ENCODE data around the gene GHRHR. TPM values are rescaled to one million over a fixed set of nuclear protein-coding genes. Genes with fewer than 3 reads are reported as not detected.

GHRHR gene
- polyA plus RNA-seq, 1 donor from 2014 or later = not detected

- no peaks in the 10 kb centered on the region for H3K9me2 ChIP-seq (ENCODE audit: insufficient read depth, low read length)
- H3K4me2 ChIP-seq (ENCODE audit: low read length) = no peak overlapping the region
- no peak for TF ChIP-seq CTCF (IDR thresholded peaks at IDR 0.05; ENCODE audit: poor library complexity, severe bottlenecking)
- TF ChIP-seq POLR2AphosphoS5 (IDR thresholded peaks at IDR 0.05) = no peak
- TF ChIP-seq MXI1 (conservative IDR thresholded peaks at IDR 0.05; ENCODE audit: poor library complexity, severe bottlenecking) = no peak
- TF ChIP-seq TAF1 (IDR thresholded peaks at IDR 0.05; ENCODE audit: low read depth) = no peak
- TF ChIP-seq REST (IDR thresholded peaks at IDR 0.05; ENCODE audit: borderline replicate concordance) = no peak
- H4K20me1 ChIP-seq (ENCODE audit: insufficient read depth) = no peaks in the 10 kb centered on the region
- H3K9me3 ChIP-seq (ENCODE audit: low read length) = no peaks in the 10 kb centered on the region
- H3F3A ChIP-seq (ENCODE audit: insufficient read depth, low read length, poor library complexity, severe bottlenecking) = no peaks in the 10 kb centered on the region
- H3K4me3 ChIP-seq (ENCODE audit: low read length) = no peak overlapping the region
- H3K27ac ChIP-seq (ENCODE audit: low read length) = no peak overlapping the region
- no peak overlapping the region for H3K9ac ChIP-seq (ENCODE audit: low read length)
- no peaks in the 10 kb centered on the region for H3K79me2 ChIP-seq (replicated peaks; ENCODE audit: insufficient read depth, low read length)
- H2AFZ ChIP-seq (ENCODE audit: low read depth, low read length) = no peak overlapping the region
- H3K27me3 ChIP-seq (ENCODE audit: insufficient read depth, low read depth, low read length) = no peaks in the 10 kb centered on the region
- no peaks in the 10 kb centered on the region for H3K36me3 ChIP-seq (ENCODE audit: insufficient read depth, low read length)
Observed at GRCh38 chr7:31003721-31004120, 40.0 kb downstream of the GHRHR start.

GRCh38 chr7:31004393-31004792 lies 40.6 kb downstream of the GHRHR start:
- TF ChIP-seq REST (IDR thresholded peaks at IDR 0.05; ENCODE audit: borderline replicate concordance) = no peak
- no peak for TF ChIP-seq EZH2 (IDR thresholded peaks at IDR 0.05; ENCODE audit: borderline replicate concordance, insufficient read depth, low read length, poor library complexity, severe bottlenecking)
- no peak for TF ChIP-seq MXI1 (conservative IDR thresholded peaks at IDR 0.05; ENCODE audit: poor library complexity, severe bottlenecking)
- no peak for TF ChIP-seq CTCF (IDR thresholded peaks at IDR 0.05; ENCODE audit: poor library complexity, severe bottlenecking)
- no peak for TF ChIP-seq SMC3 (conservative IDR thresholded peaks at IDR 0.05; ENCODE audit: poor library complexity)
- no peak for TF ChIP-seq EP300 (conservative IDR thresholded peaks at IDR 0.05; ENCODE audit: poor library complexity, severe bottlenecking)
- TF ChIP-seq POLR2AphosphoS5 (IDR thresholded peaks at IDR 0.05) = no peak
- TF ChIP-seq RAD21 (conservative IDR thresholded peaks at IDR 0.05) = no peak
- no peak for TF ChIP-seq TAF1 (IDR thresholded peaks at IDR 0.05; ENCODE audit: low read depth)
- Histone ChIP-seq H3K9me3 (ENCODE audit: low read length) (no peaks in the 10 kb centered on the region), H4K20me1 (ENCODE audit: insufficient read depth) (no peaks in the 10 kb centered on the region), H3K9ac (ENCODE audit: low read length) (no peak overlapping the region), H3F3A (ENCODE audit: insufficient read depth, low read length, poor library complexity, severe bottlenecking) (no peaks in the 10 kb centered on the region), H3K4me3 (ENCODE audit: low read length) (no peak overlapping the region), H3K79me2 (replicated peaks; ENCODE audit: insufficient read depth, low read length) (no peaks in the 10 kb centered on the region), H3K27me3 (ENCODE audit: insufficient read depth, low read depth, low read length) (no peaks in the 10 kb centered on the region), H3K36me3 (ENCODE audit: insufficient read depth, low read length) (no peaks in the 10 kb centered on the region), H3K27ac (ENCODE audit: low read length) (no peak overlapping the region), H3K9me2 (ENCODE audit: insufficient read depth, low read length) (no peaks in the 10 kb centered on the region), H3K4me2 (ENCODE audit: low read length) (no peak overlapping the region), H2AFZ (ENCODE audit: low read depth, low read length) (no peak overlapping the region)

Data from neural cell (in vitro differentiated cells).